Astrocyte of the spinal cord (primary cell): ENCODE data around the gene FBXL16.

Source experiments
- DNase-seq: peaks from one replicate; pipeline ENCODE4 v3.0.0; 2011; ENCODE audit warnings: low read depth, low spot score
- H3K4me3 ChIP-seq: 2 replicates; pipeline ENCODE4 v1.5.1; 2011; ENCODE audit warnings: low read depth, mild to moderate bottlenecking, low read length, moderate library complexity
- in situ Hi-C: cut with HindIII; loops from 2 replicates; pipeline ENCODE4 v1.10.0; 2017; ENCODE audit warnings: low sequenced_read_pairs
- TF ChIP-seq, protein P1 (sequence below): IDR thresholded peaks from 2 replicates; pipeline ENCODE4 v1.5.1; 2012; ENCODE audit warnings: low read depth, mild to moderate bottlenecking, low read length, inconsistent platforms

Gene FBXL16

GRCh38 chr16:678858-679813 lies 26.5 kb downstream of the FBXL16 start:
- in situ Hi-C loops, result no loop called here
- H3K4me3 ChIP-seq, result peak overlapping the region; percentile 47
- peak; percentile 48 for DNase-seq
- TF ChIP-seq, protein P1, sequence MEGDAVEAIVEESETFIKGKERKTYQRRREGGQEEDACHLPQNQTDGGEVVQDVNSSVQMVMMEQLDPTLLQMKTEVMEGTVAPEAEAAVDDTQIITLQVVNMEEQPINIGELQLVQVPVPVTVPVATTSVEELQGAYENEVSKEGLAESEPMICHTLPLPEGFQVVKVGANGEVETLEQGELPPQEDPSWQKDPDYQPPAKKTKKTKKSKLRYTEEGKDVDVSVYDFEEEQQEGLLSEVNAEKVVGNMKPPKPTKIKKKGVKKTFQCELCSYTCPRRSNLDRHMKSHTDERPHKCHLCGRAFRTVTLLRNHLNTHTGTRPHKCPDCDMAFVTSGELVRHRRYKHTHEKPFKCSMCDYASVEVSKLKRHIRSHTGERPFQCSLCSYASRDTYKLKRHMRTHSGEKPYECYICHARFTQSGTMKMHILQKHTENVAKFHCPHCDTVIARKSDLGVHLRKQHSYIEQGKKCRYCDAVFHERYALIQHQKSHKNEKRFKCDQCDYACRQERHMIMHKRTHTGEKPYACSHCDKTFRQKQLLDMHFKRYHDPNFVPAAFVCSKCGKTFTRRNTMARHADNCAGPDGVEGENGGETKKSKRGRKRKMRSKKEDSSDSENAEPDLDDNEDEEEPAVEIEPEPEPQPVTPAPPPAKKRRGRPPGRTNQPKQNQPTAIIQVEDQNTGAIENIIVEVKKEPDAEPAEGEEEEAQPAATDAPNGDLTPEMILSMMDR, result no peak

DNA sequence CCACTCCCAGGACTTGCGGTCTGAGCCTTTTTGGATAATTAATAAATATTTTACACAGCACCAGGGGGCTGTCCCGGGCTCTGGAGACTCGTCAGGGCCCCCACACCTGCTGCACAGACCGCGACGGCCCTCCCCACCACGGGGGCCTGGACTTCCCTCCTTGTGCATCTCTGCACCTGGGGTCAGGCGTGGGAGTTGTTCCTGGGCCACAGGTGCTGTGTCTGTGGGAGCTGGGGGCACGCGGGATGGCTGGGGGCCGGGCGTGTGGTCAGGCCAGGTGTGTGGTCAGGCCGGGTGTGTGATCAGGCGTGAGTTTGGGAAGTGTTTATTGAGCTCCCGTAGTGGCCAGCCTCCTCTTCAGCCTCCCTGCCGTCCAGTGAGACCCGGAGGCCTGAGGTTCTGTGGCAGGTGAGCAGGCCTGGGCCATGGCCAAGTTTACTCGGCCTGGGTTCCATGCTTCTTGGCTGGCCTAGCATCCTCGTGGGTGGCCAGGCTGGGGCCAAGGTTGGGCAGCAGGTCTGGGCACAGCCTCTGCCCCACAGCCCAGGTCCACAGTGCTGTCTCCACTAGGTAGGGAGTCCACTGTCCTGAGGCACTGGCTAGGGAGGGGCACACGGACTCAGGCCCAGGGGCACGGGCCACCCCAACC lies 27.3 kb downstream of the FBXL16 start:
- DNase-seq, result no peak
- H3K4me3 ChIP-seq, result no peak overlapping the region
- TF ChIP-seq, protein P1, result no peak
- in situ Hi-C loops, result no loop called here

DNA sequence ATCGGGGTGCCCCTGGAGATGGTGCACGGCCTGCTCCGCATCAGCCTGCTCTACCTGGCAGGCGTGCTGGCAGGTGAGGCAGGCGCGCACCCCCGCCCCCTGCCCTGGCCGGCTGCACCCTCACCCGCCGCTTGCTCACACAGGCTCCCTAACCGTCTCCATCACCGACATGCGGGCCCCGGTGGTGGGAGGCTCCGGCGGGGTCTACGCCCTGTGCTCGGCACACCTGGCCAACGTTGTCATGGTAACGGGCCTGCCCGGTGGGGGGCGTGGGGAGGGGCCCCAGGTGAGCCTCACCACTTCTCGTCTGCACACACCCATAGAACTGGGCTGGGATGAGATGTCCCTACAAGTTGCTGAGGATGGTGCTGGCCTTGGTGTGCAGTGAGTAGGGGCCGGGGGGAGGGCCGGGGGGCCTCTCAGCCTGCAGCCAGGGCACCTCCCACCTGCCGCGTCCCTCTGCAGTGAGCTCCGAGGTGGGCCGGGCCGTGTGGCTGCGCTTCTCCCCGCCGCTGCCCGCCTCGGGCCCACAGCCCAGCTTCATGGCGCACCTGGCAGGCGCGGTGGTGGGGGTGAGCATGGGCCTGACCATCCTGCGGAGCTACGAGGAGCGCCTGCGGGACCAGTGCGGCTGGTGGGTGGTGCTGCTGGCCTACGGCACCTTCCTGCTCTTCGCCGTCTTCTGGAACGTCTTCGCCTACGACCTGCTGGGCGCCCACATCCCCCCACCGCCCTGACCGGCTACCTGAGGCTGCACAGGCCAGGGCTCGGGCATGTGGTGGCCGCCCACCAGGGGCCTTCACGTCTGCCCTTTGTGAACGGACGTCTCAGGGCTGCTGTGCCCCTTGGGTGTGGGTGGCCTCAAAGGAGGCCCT lies 28.0 kb downstream of the FBXL16 start:
- no peak for DNase-seq
- H3K4me3 ChIP-seq, result no peak overlapping the region
- in situ Hi-C loops, result no loop called here
- TF ChIP-seq, protein P1, result no peak

DNA sequence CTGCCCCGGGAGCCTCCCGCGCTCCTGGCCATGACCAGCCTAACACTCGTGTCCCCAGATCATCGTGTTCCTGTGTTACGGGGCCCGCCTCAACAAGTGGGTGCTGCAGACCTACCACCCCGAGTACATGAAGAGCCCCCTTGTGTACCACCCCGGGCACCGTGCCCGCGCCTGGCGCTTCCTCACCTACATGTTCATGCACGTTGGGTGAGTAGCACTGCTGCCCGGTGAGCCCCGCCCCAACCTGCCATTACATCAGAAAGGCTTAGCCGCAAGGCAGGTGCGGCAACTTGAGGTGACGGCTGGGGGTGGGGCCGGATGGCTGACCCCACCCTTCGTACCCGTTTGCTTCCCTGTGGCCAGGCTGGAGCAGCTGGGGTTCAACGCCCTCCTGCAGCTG lies 28.7 kb downstream of the FBXL16 start:
- in situ Hi-C loops, result no loop called here
- no peak for DNase-seq
- TF ChIP-seq, protein P1, result no peak
- no peak overlapping the region for H3K4me3 ChIP-seq

- no peak overlapping the region for H3K4me3 ChIP-seq
- DNase-seq, result no peak
- TF ChIP-seq, protein P1, result no peak
- in situ Hi-C loops, result no loop called here
These were observed 29.1 kb downstream of the FBXL16 start for GRCh38 chr16:676565-676902.

GRCh38 chr16:675884-676564 lies 29.6 kb downstream of the FBXL16 start:
- in situ Hi-C loops, result no loop called here
- TF ChIP-seq, protein P1, result no peak
- DNase-seq, result no peak
- H3K4me3 ChIP-seq, result peak overlapping the region; percentile 34
